HG03558 (cell line): ENCODE results near the gene GNAS-AS1.
"Not testable (repeated sequence)": the region's sequence is repeated elsewhere in the genome, so short reads cannot be mapped to it uniquely, and the experiment has no call there.

Experiments
- ATAC-seq: cut with Tn5 transposase; IDR thresholded peaks from one replicate; pipeline ENCODE4 v1.9.1; 2021; ENCODE audit warnings: moderate number of reproducible peaks; ENCODE audit not compliant: unreplicated experiment; ENCODE audit errors: extremely low read depth

GNAS-AS1 gene

GRCh38 chr20:58838174-58838573 lies 12.5 kb downstream of the GNAS-AS1 start:
- no peak for ATAC-seq

- ATAC-seq: no peak
Observed at GRCh38 chr20:58837717-58838116, 13.0 kb downstream of the GNAS-AS1 start.

- ATAC-seq: no peak
Observed at GRCh38 chr20:58836616-58837204, 14.0 kb downstream of the GNAS-AS1 start.

GRCh38 chr20:58835231-58835630 lies 15.5 kb downstream of the GNAS-AS1 start:
- no peak for ATAC-seq

GRCh38 chr20:58833921-58834320 lies 16.8 kb downstream of the GNAS-AS1 start:
- ATAC-seq: no peak

- ATAC-seq: no peak
Observed at GRCh38 chr20:58832457-58832856, 18.2 kb downstream of the GNAS-AS1 start.

GRCh38 chr20:58829531-58829941 lies 21.2 kb downstream of the GNAS-AS1 start:
- no peak for ATAC-seq

GRCh38 chr20:58828804-58829203 lies 21.9 kb downstream of the GNAS-AS1 start:
- ATAC-seq: not testable (repeated sequence)

- no peak for ATAC-seq
Observed at GRCh38 chr20:58828136-58828535, 22.6 kb downstream of the GNAS-AS1 start.

GRCh38 chr20:58826271-58826670 lies 24.4 kb downstream of the GNAS-AS1 start:
- ATAC-seq: no peak

- ATAC-seq: no peak
Observed at GRCh38 chr20:58825450-58825849, 25.3 kb downstream of the GNAS-AS1 start.

GRCh38 chr20:58824843-58825242 lies 25.9 kb downstream of the GNAS-AS1 start:
- no peak for ATAC-seq

GRCh38 chr20:58822748-58823730 lies 27.7 kb downstream of the GNAS-AS1 start:
- ATAC-seq: no peak

GRCh38 chr20:58822149-58822548 lies 28.6 kb downstream of the GNAS-AS1 start:
- no peak for ATAC-seq

- not testable (repeated sequence) for ATAC-seq
Observed at GRCh38 chr20:58820515-58820914, 30.2 kb downstream of the GNAS-AS1 start.

- ATAC-seq: no peak
Observed at GRCh38 chr20:58819921-58820320, 30.8 kb downstream of the GNAS-AS1 start.

- no peak for ATAC-seq
Observed at GRCh38 chr20:58818586-58819285, 32.0 kb downstream of the GNAS-AS1 start.

GRCh38 chr20:58817748-58818147 lies 33.0 kb downstream of the GNAS-AS1 start:
- ATAC-seq: no peak

GRCh38 chr20:58816957-58817651 lies 33.6 kb downstream of the GNAS-AS1 start:
- ATAC-seq: no peak

GRCh38 chr20:58816051-58816450 lies 34.7 kb downstream of the GNAS-AS1 start:
- no peak for ATAC-seq
